ENCODE measurements around the gene TAP1. TPM values are rescaled to one million over a fixed set of nuclear protein-coding genes. Genes with fewer than 3 reads are reported as not detected.
A peak's percentile ranks its signal among the peaks of the same experiment; 100 is the strongest.

Gene TAP1
- total RNA-seq, 2 experiments from 2014 or later: 91.5 to 93.9 TPM

DNA sequence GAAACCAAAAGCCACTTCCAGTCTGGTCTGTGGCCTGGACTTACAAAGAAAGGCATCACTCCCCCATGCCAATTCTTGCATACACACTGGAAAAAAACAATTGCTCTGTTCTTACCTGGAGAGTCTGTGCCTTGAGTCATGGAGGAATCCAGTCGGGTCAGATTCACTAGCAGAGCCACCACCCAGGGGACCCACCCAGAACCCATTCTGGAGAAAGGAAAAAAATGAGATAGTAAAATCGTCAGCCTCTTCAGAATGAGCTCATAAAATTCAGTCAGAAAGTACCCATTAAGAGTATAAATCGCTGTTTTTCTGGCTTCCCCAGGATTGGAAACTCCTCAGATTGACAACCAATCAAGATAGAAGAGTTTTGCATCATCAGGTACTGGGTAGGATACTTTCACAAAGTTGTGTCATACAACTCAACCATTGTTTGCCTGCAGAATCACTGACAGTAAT lies 36.7 kb downstream of the TAP1 start, which contains the start of gene HLA-DOB:
TSS of gene HLA-DOB (minus strand) at position 257 of the 459 bp plus-strand sequence. CDS start at position 206, 51 bp downstream.
- DNase-seq (peak in 3 of 14 experiments; percentile 35 to 62 (median 59)), ATAC-seq (ENCODE audit: poor library complexity) (peak; percentile 80)
- Histone ChIP-seq H3K27me3 (ENCODE audit: control insufficient read depth in 1 of 2, insufficient read depth in 2 of 2, low read length in 2 of 2) (no peaks in the 10 kb centered on the region), H3K4me1 (ENCODE audit: insufficient read depth, low read length) (no peaks in the 10 kb centered on the region), H3K27ac (ENCODE audit: low read depth in 1 of 2, low read length in 2 of 2) (no peak within 1 kb of the TSS), H3K36me3 (ENCODE audit: insufficient read depth, low read length) (no peaks in the 10 kb centered on the region), H3K9me3 (ENCODE audit: control insufficient read depth in 1 of 2, insufficient read depth in 1 of 2, low read length in 2 of 2) (no peaks in the 10 kb centered on the region), H3K4me3 (ENCODE audit: low read length) (no peak within 1 kb of the TSS)
- no peak within 1 kb of the TSS for H3K4me3 Mint-ChIP-seq
- H3K36me3 Mint-ChIP-seq (ENCODE audit: low read depth): no peaks in the 10 kb centered on the region
- TF ChIP-seq, protein P1, sequence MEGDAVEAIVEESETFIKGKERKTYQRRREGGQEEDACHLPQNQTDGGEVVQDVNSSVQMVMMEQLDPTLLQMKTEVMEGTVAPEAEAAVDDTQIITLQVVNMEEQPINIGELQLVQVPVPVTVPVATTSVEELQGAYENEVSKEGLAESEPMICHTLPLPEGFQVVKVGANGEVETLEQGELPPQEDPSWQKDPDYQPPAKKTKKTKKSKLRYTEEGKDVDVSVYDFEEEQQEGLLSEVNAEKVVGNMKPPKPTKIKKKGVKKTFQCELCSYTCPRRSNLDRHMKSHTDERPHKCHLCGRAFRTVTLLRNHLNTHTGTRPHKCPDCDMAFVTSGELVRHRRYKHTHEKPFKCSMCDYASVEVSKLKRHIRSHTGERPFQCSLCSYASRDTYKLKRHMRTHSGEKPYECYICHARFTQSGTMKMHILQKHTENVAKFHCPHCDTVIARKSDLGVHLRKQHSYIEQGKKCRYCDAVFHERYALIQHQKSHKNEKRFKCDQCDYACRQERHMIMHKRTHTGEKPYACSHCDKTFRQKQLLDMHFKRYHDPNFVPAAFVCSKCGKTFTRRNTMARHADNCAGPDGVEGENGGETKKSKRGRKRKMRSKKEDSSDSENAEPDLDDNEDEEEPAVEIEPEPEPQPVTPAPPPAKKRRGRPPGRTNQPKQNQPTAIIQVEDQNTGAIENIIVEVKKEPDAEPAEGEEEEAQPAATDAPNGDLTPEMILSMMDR (IDR thresholded peaks at IDR 0.05): no peak
- H3K4me1 Mint-ChIP-seq (ENCODE audit: low read depth): no peaks in the 10 kb centered on the region
- POLR2A ChIA-PET: no interaction called here
- no peak within 1 kb of the TSS for H3K27ac Mint-ChIP-seq
- intact Hi-C loops (cut with DNase I, micrococcal nuclease): no loop called here
- CTCF ChIA-PET: no interaction called here
- no peaks in the 10 kb centered on the region for H3K27me3 Mint-ChIP-seq
- no peaks in the 10 kb centered on the region for H3K9me3 Mint-ChIP-seq

DNA sequence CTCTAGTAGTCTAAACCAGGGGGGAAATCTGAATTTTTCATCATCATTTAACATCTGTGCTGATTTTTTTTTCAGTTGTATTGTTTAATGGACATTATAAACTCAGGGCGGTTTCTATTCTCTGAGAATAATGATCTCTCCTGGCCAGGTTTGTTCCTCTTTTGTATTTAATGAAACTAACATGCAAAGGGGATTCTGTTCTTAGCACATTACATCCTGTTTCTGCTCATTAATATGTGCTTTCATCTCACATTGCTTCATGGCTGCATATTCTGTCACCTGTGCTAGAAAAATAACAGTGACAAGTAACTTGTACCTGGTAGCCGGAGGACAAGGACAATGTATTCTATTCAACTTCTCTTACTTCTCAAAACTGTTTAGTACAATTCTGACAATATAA lies 37.5 kb downstream of the TAP1 start:
- Mint-ChIP-seq H3K27me3 (no peaks in the 10 kb centered on the region), H3K36me3 (ENCODE audit: low read depth) (no peaks in the 10 kb centered on the region), H3K9me3 (no peaks in the 10 kb centered on the region), H3K27ac (no peak overlapping the region), H3K4me1 (ENCODE audit: low read depth) (no peaks in the 10 kb centered on the region), H3K4me3 (no peak overlapping the region)
- Histone ChIP-seq H3K4me3 (ENCODE audit: low read length) (no peak overlapping the region), H3K27ac (ENCODE audit: low read depth in 1 of 2, low read length in 2 of 2) (no peak overlapping the region), H3K4me1 (ENCODE audit: insufficient read depth, low read length) (no peaks in the 10 kb centered on the region), H3K36me3 (ENCODE audit: insufficient read depth, low read length) (no peaks in the 10 kb centered on the region), H3K9me3 (ENCODE audit: control insufficient read depth in 1 of 2, insufficient read depth in 1 of 2, low read length in 2 of 2) (no peaks in the 10 kb centered on the region), H3K27me3 (ENCODE audit: control insufficient read depth in 1 of 2, insufficient read depth in 2 of 2, low read length in 2 of 2) (no peaks in the 10 kb centered on the region)
- ChIA-PET POLR2A (no interaction called here), CTCF (no interaction called here)
- intact Hi-C loops (cut with DNase I, micrococcal nuclease): no loop called here
- DNase-seq (no peak), ATAC-seq (ENCODE audit: poor library complexity) (no peak)
- TF ChIP-seq, protein P1 (IDR thresholded peaks at IDR 0.05): no peak

DNA sequence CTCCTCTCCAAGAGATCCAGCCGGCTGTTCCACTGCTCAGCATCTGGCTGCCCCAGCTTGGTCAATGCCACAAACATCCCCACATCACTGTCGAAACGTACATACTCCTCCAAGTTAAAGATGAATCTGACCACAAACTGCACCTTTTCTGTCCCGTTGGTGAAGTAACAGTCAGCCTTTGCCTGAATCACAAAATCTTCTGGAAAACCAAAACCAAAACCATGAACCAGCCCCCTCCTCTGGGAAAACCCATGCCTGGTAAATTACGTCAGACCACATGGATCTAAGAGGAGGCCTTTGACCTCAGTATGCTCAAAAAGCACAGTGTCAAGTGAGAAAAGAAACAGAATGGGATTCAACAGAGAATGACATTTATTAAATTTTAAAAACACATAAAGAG lies 38.4 kb downstream of the TAP1 start:
- Mint-ChIP-seq H3K27ac (no peak overlapping the region), H3K4me3 (no peak overlapping the region), H3K4me1 (ENCODE audit: low read depth) (no peaks in the 10 kb centered on the region), H3K36me3 (ENCODE audit: low read depth) (no peaks in the 10 kb centered on the region), H3K27me3 (no peaks in the 10 kb centered on the region), H3K9me3 (no peaks in the 10 kb centered on the region)
- Histone ChIP-seq H3K9me3 (ENCODE audit: control insufficient read depth in 1 of 2, insufficient read depth in 1 of 2, low read length in 2 of 2) (no peaks in the 10 kb centered on the region), H3K27me3 (ENCODE audit: control insufficient read depth in 1 of 2, insufficient read depth in 2 of 2, low read length in 2 of 2) (no peaks in the 10 kb centered on the region), H3K27ac (ENCODE audit: low read depth in 1 of 2, low read length in 2 of 2) (no peak overlapping the region), H3K4me3 (ENCODE audit: low read length) (no peak overlapping the region), H3K4me1 (ENCODE audit: insufficient read depth, low read length) (no peaks in the 10 kb centered on the region), H3K36me3 (ENCODE audit: insufficient read depth, low read length) (no peaks in the 10 kb centered on the region)
- CTCF ChIA-PET: no interaction called here
- intact Hi-C loops (cut with DNase I, micrococcal nuclease): no loop called here
- TF ChIP-seq, protein P1 (IDR thresholded peaks at IDR 0.05): no peak
- POLR2A ChIA-PET: no interaction called here
- ATAC-seq (ENCODE audit: poor library complexity): no peak
- DNase-seq: no peak

All from CD4-positive, alpha-beta T cell (primary cell).